Measurements from ENCODE around the gene UNC119.
"Not testable (repeated sequence)": the region's sequence is repeated elsewhere in the genome, so short reads cannot be mapped to it uniquely, and the experiment has no call there.

The UNC119 gene

GRCh38 chr17:28522281-28522680, 30.1 kb downstream of the UNC119 start:
- not testable (repeated sequence) for DNase-seq (ENCODE audit: low read depth, low spot score)

GRCh38 chr17:28521311-28522085, 30.9 kb downstream of the UNC119 start:
- no peak for DNase-seq (ENCODE audit: low read depth, low spot score)

- DNase-seq (ENCODE audit: low read depth, low spot score), result no peak
These were observed 31.7 kb downstream of the UNC119 start for GRCh38 chr17:28520687-28521086.

- DNase-seq (ENCODE audit: low read depth, low spot score), result no peak
These were observed 33.2 kb downstream of the UNC119 start for GRCh38 chr17:28519236-28519635.

- no peak for DNase-seq (ENCODE audit: low read depth, low spot score)
These were observed 33.8 kb downstream of the UNC119 start for GRCh38 chr17:28518578-28518977.

- DNase-seq (ENCODE audit: low read depth, low spot score), result no peak
These were observed 34.3 kb downstream of the UNC119 start for GRCh38 chr17:28518132-28518531.

- no peak for DNase-seq (ENCODE audit: low read depth, low spot score)
These were observed 36.9 kb downstream of the UNC119 start for GRCh38 chr17:28515518-28515917.

GRCh38 chr17:28514561-28515002, 37.8 kb downstream of the UNC119 start:
- no peak for DNase-seq (ENCODE audit: low read depth, low spot score)

- no peak for DNase-seq (ENCODE audit: low read depth, low spot score)
These were observed 38.9 kb downstream of the UNC119 start for GRCh38 chr17:28513476-28513875.

GRCh38 chr17:28511858-28512461, 40.5 kb downstream of the UNC119 start:
- DNase-seq (ENCODE audit: low read depth, low spot score), result no peak

GRCh38 chr17:28509789-28510188, 42.6 kb downstream of the UNC119 start:
- no peak for DNase-seq (ENCODE audit: low read depth, low spot score)

- no peak for DNase-seq (ENCODE audit: low read depth, low spot score)
These were observed 44.2 kb downstream of the UNC119 start for GRCh38 chr17:28508211-28508724.

- DNase-seq (ENCODE audit: low read depth, low spot score), result no peak
These were observed 44.7 kb downstream of the UNC119 start for GRCh38 chr17:28507567-28508203.

- DNase-seq (ENCODE audit: low read depth, low spot score), result no peak
These were observed 45.5 kb downstream of the UNC119 start for GRCh38 chr17:28506763-28507487.

- no peak for DNase-seq (ENCODE audit: low read depth, low spot score)
These were observed 46.3 kb downstream of the UNC119 start, which contains the start of gene FOXN1 for GRCh38 chr17:28505986-28506665. Gene FOXN1 (plus strand): TSS chr17:28506348. CDS start chr17:28523970, 17,622 bp downstream.

GRCh38 chr17:28503420-28503819, 49.0 kb downstream of the UNC119 start:
- no peak for DNase-seq (ENCODE audit: low read depth, low spot score)

- no peak for DNase-seq (ENCODE audit: low read depth, low spot score)
These were observed 50.8 kb downstream of the UNC119 start for GRCh38 chr17:28501421-28502284.

GRCh38 chr17:28500712-28501379, 51.6 kb downstream of the UNC119 start:
- no peak for DNase-seq (ENCODE audit: low read depth, low spot score)

GRCh38 chr17:28499684-28500357, 52.6 kb downstream of the UNC119 start:
- no peak for DNase-seq (ENCODE audit: low read depth, low spot score)
